HG03097 (cell line): ENCODE results near the gene FCER1A.
"Not testable (repeated sequence)": the region's sequence is repeated elsewhere in the genome, so short reads cannot be mapped to it uniquely, and the experiment has no call there.

Experiments used
- ATAC-seq: cut with Tn5 transposase; IDR thresholded peaks from one replicate; pipeline ENCODE4 v1.9.1; 2021; ENCODE audit not compliant: unreplicated experiment, low FRiP score

FCER1A gene

DNA sequence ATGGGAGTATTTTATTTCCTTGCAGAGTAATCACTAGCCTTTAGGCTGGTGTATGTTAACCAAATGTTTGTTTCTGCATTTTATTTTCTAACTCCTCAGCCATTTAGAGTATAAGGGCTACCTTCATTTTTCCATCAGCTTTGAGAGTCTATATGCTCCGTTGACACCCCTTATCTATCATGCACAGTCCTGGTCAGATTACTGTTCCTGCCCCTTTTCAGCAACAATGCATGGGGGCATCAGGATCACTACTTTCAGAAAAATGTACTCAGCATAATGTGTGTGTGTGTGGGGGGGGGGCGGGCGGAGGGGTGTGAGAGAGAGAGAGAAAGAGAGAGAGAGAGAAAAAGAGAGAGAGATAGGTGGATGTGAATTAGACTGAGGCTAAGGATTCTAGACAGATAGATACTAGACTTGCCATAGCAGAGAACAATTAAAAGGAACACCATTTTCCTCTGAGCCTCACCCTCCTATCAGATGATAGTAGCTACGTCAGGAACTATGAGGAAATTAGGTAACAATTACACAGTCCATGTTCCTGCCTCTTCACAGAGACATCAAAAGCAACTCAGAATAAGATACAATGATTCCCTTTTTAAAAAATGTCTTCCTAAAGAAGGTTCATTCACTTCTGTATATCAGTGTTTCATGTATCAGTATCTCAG, 40.8 kb downstream of the FCER1A start:
- no peak for ATAC-seq

GRCh38 chr1:159349374-159349773, 47.2 kb downstream of the FCER1A start:
- not testable (repeated sequence) for ATAC-seq

GRCh38 chr1:159352436-159352835, 50.3 kb downstream of the FCER1A start:
- ATAC-seq, result no peak
